Immature natural killer cell (primary cell): ENCODE measurements around the gene GGT1. TPM values are rescaled to one million over a fixed set of nuclear protein-coding genes. Genes with fewer than 3 reads are reported as not detected.
"Not testable (repeated sequence)": the region's sequence is repeated elsewhere in the genome, so short reads cannot be mapped to it uniquely, and the experiment has no call there.

Source experiments
- DNase-seq, 3 donors: peaks; one replicate each; pipeline ENCODE4 v3.0.0; 2022; ENCODE audit warnings: mixed read lengths in 1 of 3
- H3K27ac Mint-ChIP-seq, 6 donors: one replicate each; pipeline ENCODE4 v1.8.0; 2020; ENCODE audit warnings: mixed read lengths in 6 of 6, mild to moderate bottlenecking in 5 of 6, inconsistent platforms in 4 of 6, moderate library complexity in 3 of 6
- H3K27me3 Mint-ChIP-seq, 3 donors: one replicate each; pipeline ENCODE4 v1.8.0; 2020 to 2021; ENCODE audit warnings: low read depth in 3 of 3, mild to moderate bottlenecking in 3 of 3, mixed read lengths in 3 of 3, moderate library complexity in 3 of 3, inconsistent platforms in 1 of 3
- H3K36me3 Mint-ChIP-seq, 3 donors: one replicate each; pipeline ENCODE4 v1.8.0; 2020; ENCODE audit warnings: mixed read lengths in 3 of 3, inconsistent platforms in 2 of 3, mild to moderate bottlenecking in 2 of 3
- H3K4me1 Mint-ChIP-seq, 2 donors: one replicate each; pipeline ENCODE4 v1.8.0; 2020; ENCODE audit warnings: inconsistent platforms in 2 of 2, mild to moderate bottlenecking in 2 of 2, mixed read lengths in 2 of 2, moderate library complexity in 1 of 2
- H3K4me3 Mint-ChIP-seq, 5 donors: one replicate each; pipeline ENCODE4 v1.8.0; 2020; ENCODE audit warnings: mild to moderate bottlenecking in 5 of 5, mixed read lengths in 5 of 5, inconsistent platforms in 3 of 5, moderate library complexity in 3 of 5
- H3K9me3 Mint-ChIP-seq, 6 donors: one replicate each; pipeline ENCODE4 v1.8.0; 2020; ENCODE audit warnings: mild to moderate bottlenecking in 6 of 6, mixed read lengths in 6 of 6, inconsistent platforms in 4 of 6, moderate library complexity in 3 of 6
- polyA plus RNA-seq, 3 donors: library from polyadenylated mRNA; unstranded; fragments of 300-500 nt; fragmentation: Illumina TruSeq; gene quantifications; one replicate each; pipeline ENCODE4 v1.2.3, GENCODE V29; 2021

The GGT1 gene
- polyA plus RNA-seq, 3 donors from 2014 or later = 1.2 to 4.8 TPM; not detected in 1

DNA sequence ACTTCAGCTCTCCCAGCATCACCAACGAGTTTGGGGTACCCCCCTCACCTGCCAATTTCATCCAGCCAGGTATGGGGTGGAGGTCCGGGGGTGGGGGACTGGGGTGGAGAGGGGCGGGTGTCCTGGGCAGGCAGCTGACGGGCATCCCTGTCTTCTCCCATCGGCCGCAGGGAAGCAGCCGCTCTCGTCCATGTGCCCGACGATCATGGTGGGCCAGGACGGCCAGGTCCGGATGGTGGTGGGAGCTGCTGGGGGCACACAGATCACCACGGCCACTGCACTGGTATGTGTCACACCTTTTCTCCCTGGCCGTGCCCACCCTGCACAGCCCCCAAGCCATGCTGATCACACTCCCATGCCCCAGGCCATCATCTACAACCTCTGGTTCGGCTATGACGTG lies 24.9 kb downstream of the GGT1 start:
- not testable (repeated sequence) for H3K36me3 Mint-ChIP-seq, H3K27me3 Mint-ChIP-seq, DNase-seq, H3K4me1 Mint-ChIP-seq, H3K9me3 Mint-ChIP-seq, H3K4me3 Mint-ChIP-seq, H3K27ac Mint-ChIP-seq

- peak in 1 of 3 donors; percentile 19 for DNase-seq
- H3K36me3 Mint-ChIP-seq, H3K27me3 Mint-ChIP-seq, H3K27ac Mint-ChIP-seq, H3K9me3 Mint-ChIP-seq, H3K4me3 Mint-ChIP-seq: not testable (repeated sequence)
- peaks cover 10 to 12% of the 10 kb centered on the region in 2 donors for H3K4me1 Mint-ChIP-seq
Observed at GRCh38 chr22:24629069-24629468, 26.1 kb downstream of the GGT1 start.

DNA sequence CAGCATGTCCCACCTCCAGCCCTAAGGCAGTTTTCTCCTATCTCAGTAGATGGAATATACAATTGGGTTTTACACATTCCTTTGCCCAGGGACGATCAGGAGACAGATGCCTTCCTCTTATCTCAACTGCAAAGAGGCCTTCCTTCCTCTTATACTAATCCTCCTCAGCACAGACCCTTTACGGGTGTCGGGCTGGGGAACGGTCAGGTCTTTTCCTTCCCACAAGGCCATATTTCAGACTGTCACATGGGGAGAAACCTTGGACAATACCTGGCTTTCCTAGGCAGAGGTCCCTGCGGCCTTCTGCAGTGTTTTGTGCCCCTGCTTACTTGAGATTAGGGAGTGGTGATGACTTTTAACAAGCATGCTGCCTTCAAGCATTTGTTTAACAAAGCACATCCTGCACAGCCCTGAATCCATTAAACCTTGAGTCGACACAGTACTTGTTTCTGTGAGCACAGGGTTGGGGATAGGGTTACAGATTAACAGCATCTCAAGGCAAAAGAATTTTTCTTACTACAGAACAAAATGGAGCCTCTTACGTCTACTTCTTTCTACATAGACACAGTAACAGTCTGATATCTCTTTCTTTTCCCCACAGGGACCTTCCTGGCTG lies 27.9 kb downstream of the GGT1 start:
- not testable (repeated sequence) for H3K4me3 Mint-ChIP-seq, H3K36me3 Mint-ChIP-seq, DNase-seq, H3K9me3 Mint-ChIP-seq, H3K27ac Mint-ChIP-seq, H3K27me3 Mint-ChIP-seq
- H3K4me1 Mint-ChIP-seq = peaks cover 21 to 23% of the 10 kb centered on the region in 2 donors

DNA sequence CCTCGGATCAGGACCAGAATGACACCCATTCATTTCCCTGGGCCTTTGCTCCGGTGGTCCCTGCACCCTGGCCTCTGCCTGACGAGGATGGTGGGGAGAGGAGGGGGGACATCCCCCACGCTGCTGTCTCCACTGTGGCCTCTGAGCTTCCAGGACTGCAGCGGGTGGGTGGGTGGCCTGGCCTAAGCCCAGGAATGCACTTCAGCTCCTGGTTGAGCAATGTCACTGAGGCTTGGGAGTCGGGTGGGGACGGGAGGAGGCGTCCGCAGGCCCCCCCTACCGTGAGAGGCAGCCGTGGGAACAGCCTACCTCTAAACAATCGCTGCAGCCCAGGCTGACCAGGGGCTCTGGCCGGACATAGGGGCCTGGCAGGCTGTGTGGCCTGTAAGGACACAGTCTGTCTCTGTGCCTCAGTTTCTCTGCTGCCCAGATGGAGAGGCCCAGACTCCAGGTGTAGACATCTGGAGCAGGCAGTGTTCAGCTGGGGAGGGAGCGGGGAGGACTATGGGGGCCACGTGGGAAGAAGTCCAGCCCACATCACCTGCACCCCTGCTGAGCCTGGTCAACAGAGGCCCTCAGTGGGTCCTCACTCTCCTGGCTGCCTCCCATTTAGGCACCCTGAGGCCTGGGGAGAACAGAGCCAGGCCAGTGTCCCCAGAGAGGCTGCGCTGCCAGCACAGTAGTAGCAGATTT lies 28.6 kb downstream of the GGT1 start:
- DNase-seq, H3K27ac Mint-ChIP-seq, H3K4me3 Mint-ChIP-seq, H3K27me3 Mint-ChIP-seq, H3K36me3 Mint-ChIP-seq, H3K9me3 Mint-ChIP-seq: not testable (repeated sequence)
- peaks cover 22 to 23% of the 10 kb centered on the region in 2 donors for H3K4me1 Mint-ChIP-seq

DNA sequence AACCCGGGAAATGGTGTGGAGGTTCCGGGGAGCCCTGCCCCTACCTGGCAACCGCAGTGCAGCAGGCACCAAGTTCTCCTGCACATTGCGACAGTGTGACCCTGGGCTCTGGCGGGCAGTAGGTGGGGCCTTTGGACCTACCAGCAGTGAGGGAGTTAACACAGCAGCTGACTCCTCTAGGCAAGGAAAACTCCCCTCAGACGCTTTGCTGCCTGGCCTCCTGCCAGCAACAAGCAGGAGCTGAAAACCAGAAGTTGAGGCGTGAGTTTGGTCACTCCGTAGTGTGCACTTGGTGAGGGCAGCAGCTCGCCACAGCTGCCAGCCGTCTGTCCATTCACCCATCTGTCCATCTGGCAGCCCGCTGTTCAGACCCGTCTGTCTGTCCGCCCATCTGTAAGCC lies 29.6 kb downstream of the GGT1 start:
- DNase-seq, H3K9me3 Mint-ChIP-seq, H3K27ac Mint-ChIP-seq, H3K27me3 Mint-ChIP-seq, H3K36me3 Mint-ChIP-seq, H3K4me3 Mint-ChIP-seq: not testable (repeated sequence)
- H3K4me1 Mint-ChIP-seq = peaks cover 22 to 23% of the 10 kb centered on the region in 2 donors

DNA sequence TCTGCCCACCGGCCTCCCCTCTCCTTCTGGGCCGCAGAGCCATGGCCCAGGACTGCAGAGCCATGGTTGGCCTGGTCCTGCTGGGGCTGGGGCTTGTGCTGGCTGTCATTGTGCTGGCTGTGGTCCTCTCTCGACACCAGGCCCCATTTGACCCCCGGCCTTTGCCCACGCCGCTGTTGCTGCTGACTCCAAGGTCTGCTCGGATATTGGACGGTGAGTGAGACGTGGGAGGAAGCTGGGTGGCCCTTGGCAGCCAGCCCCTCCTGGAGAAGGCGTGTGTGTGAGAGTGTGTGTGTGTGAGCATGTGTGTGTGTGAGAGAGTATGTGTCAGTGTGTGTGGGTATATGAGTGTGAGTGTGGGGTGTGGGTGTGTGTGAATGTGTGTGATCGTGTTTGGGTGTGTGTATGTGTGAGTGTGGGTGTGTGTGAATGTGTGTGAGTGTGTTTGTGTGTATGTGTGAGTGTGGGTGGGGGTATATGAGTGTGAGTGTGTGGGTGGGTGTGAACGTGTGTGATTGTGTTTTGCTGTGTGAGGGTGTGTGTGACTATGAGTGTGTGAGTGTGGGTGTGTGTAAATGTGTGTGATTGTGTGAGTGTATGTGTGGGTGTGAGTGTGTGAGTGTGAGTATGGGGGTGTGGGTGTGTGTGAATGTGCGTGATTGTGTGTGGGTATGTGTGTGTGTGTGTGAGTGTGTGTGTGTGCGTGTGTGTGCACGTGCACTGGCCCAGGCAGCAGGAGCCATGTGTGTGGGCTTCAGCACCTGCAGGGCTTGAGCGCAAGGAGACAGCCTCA lies 30.4 kb downstream of the GGT1 start:
- not testable (repeated sequence) for H3K27me3 Mint-ChIP-seq, DNase-seq, H3K9me3 Mint-ChIP-seq, H3K36me3 Mint-ChIP-seq
- Mint-ChIP-seq H3K27ac (peak overlapping the region in 4 of 6 donors; percentile 2 to 69 (median 56)), H3K4me1 (peaks cover 22 to 23% of the 10 kb centered on the region in 2 donors), H3K4me3 (peak overlapping the region in 4 of 5 donors; percentile 10 to 27 (median 18))

DNA sequence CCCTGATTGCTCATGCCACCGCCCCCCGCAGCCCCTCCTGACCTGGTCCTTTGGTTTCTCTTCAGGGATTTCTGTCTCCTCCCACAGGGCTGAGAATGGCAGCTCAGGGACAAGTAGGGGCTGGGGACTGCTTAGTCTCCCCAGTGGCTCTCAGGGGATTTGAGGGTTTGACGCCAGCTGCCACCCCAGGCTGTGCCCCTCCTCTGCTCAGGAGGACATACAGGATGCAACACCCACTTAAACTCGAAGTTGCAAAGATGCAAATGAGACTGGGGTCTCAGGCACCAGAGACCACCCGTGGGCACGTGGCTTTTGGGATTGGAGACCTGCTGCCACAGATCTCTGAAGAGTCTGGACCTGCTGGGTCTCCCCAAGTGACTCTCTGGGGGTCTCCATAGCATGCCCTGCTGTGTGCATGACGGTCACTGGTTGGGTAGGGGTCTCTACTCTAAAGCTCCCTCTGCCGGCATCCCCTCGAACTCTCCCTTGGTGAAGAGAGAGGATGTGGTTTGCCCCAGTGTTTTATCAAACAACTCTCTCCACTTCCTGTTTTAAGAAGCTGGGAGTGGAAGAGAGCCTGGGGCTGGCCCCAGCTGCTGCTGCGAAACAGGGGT lies 31.9 kb downstream of the GGT1 start:
- H3K4me3 Mint-ChIP-seq = peak overlapping the region in 4 of 5 donors; percentile 23 to 54 (median 40)
- H3K27ac Mint-ChIP-seq = peak overlapping the region in 1 of 6 donors; percentile 19
- not testable (repeated sequence) for H3K9me3 Mint-ChIP-seq, H3K36me3 Mint-ChIP-seq, H3K27me3 Mint-ChIP-seq
- peaks cover 22 to 23% of the 10 kb centered on the region in 2 donors for H3K4me1 Mint-ChIP-seq
- DNase-seq = peak; percentile 12 to 29 (median 27)

- Mint-ChIP-seq H3K4me3 (peak overlapping the region in 3 of 5 donors; percentile 12 to 41 (median 38)), H3K4me1 (peaks cover 22 to 23% of the 10 kb centered on the region in 2 donors), H3K27ac (peak overlapping the region in 1 of 6 donors; percentile 17)
- not testable (repeated sequence) for H3K9me3 Mint-ChIP-seq, H3K36me3 Mint-ChIP-seq, H3K27me3 Mint-ChIP-seq, DNase-seq
Observed at GRCh38 chr22:24636513-24636912, 33.5 kb downstream of the GGT1 start.

DNA sequence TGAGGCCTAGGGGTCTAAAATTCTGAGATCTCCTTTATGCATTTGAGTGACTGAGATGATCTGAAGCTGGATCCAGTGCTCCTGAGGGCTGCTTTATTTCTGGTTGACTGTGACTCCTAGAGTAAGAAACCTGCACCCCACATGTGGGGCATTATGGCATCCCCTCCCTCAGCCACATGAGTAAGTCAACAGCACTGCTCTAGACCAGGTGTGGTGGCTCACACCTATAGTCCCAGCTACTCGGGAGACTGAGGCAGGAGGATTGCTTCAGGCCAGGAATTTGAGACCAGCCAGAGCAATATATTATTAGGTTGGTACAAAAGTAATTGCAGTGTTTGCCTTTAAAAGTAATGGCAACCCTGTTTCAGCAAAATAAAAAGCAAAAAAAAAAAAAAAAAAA lies 39.3 kb downstream of the GGT1 start:
- not testable (repeated sequence) for H3K27ac Mint-ChIP-seq, H3K4me3 Mint-ChIP-seq, H3K4me1 Mint-ChIP-seq, DNase-seq, H3K9me3 Mint-ChIP-seq, H3K36me3 Mint-ChIP-seq, H3K27me3 Mint-ChIP-seq

- H3K27me3 Mint-ChIP-seq, H3K4me1 Mint-ChIP-seq, DNase-seq, H3K9me3 Mint-ChIP-seq, H3K4me3 Mint-ChIP-seq, H3K36me3 Mint-ChIP-seq, H3K27ac Mint-ChIP-seq: not testable (repeated sequence)
Observed at GRCh38 chr22:24644409-24644808, 41.4 kb downstream of the GGT1 start.

- H3K27ac Mint-ChIP-seq, H3K4me1 Mint-ChIP-seq, H3K9me3 Mint-ChIP-seq, H3K4me3 Mint-ChIP-seq, H3K27me3 Mint-ChIP-seq, DNase-seq, H3K36me3 Mint-ChIP-seq: not testable (repeated sequence)
Observed at GRCh38 chr22:24645408-24646399, 42.7 kb downstream of the GGT1 start.

- not testable (repeated sequence) for H3K9me3 Mint-ChIP-seq, DNase-seq, H3K36me3 Mint-ChIP-seq, H3K4me1 Mint-ChIP-seq, H3K27me3 Mint-ChIP-seq, H3K27ac Mint-ChIP-seq, H3K4me3 Mint-ChIP-seq
Observed at GRCh38 chr22:24646756-24647155, 43.8 kb downstream of the GGT1 start.

- H3K9me3 Mint-ChIP-seq, H3K36me3 Mint-ChIP-seq, H3K4me1 Mint-ChIP-seq, H3K27me3 Mint-ChIP-seq, H3K27ac Mint-ChIP-seq, DNase-seq, H3K4me3 Mint-ChIP-seq: not testable (repeated sequence)
Observed at GRCh38 chr22:24649371-24649770, 46.4 kb downstream of the GGT1 start.
